Osteoblast (primary cell): ENCODE data around the gene FOXK1. TPM values are rescaled to one million over a fixed set of nuclear protein-coding genes. Genes with fewer than 3 reads are reported as not detected.
"Not testable (repeated sequence)": the region's sequence is repeated elsewhere in the genome, so short reads cannot be mapped to it uniquely, and the experiment has no call there.

Source experiments
- DNase-seq: peaks from one replicate; pipeline ENCODE4 v3.0.0; 2011; ENCODE audit warnings: low spot score, mixed read lengths; ENCODE audit not compliant: insufficient read length; ENCODE audit errors: missing footprints
- H2AFZ ChIP-seq: 2 replicates; pipeline ENCODE4 v1.6.0; 2011; ENCODE audit warnings: mild to moderate bottlenecking, low read length
- H3K27ac ChIP-seq: 2 replicates; pipeline ENCODE4 v1.5.1; 2011; ENCODE audit warnings: mild to moderate bottlenecking, low read depth, low read length, moderate library complexity
- H3K27me3 ChIP-seq: 2 replicates; pipeline ENCODE4 v1.6.0; 2012; ENCODE audit warnings: mild to moderate bottlenecking, control low read depth, inconsistent platforms, low read length, moderate library complexity; ENCODE audit not compliant: insufficient read depth
- H3K36me3 ChIP-seq: 2 replicates; pipeline ENCODE4 v1.5.1; 2011; ENCODE audit warnings: mild to moderate bottlenecking, low read length, control low read depth, moderate library complexity; ENCODE audit not compliant: insufficient read depth
- H3K4me1 ChIP-seq: 2 replicates; pipeline ENCODE4 v1.5.1; 2011; ENCODE audit warnings: mild to moderate bottlenecking, low read length, control low read depth, moderate library complexity; ENCODE audit not compliant: insufficient read depth
- H3K4me2 ChIP-seq: 2 replicates; pipeline ENCODE4 v1.6.0; 2011; ENCODE audit warnings: mild to moderate bottlenecking, low read length; ENCODE audit not compliant: insufficient read depth
- H3K4me3 ChIP-seq: fragments of 200-600 bp; sonication (generic); 3 replicates; pipeline ENCODE4 v1.5.1; 2012; ENCODE audit warnings: mild to moderate bottlenecking, low read length, inconsistent platforms; ENCODE audit not compliant: insufficient read depth
- H3K79me2 ChIP-seq: 2 replicates; pipeline ENCODE4 v1.6.0; 2012; ENCODE audit warnings: mild to moderate bottlenecking, low read length, control low read depth, inconsistent platforms; ENCODE audit not compliant: insufficient read depth
- H3K9me3 ChIP-seq: 2 replicates; pipeline ENCODE4 v1.5.1; 2011; ENCODE audit warnings: low read depth, low read length, control low read depth
- H4K20me1 ChIP-seq: 2 replicates; pipeline ENCODE4 v1.6.0; 2012; ENCODE audit warnings: mild to moderate bottlenecking, low read length, control low read depth; ENCODE audit not compliant: insufficient read depth
- total RNA-seq: library from RNA; depleted of rRNA; stranded (reverse); fragments of >200 nt; gene quantifications from 2 replicates; pipeline ENCODE4 v1.2.3, GENCODE V29; 2012
- TF ChIP-seq, protein P1 (sequence below): IDR thresholded peaks from 2 replicates; pipeline ENCODE4 v1.5.1; 2011; ENCODE audit warnings: mild to moderate bottlenecking, low read depth, low read length, moderate library complexity; ENCODE audit errors: extremely low read depth

Gene FOXK1
- total RNA-seq, 1 donor = 31.8 TPM

DNA sequence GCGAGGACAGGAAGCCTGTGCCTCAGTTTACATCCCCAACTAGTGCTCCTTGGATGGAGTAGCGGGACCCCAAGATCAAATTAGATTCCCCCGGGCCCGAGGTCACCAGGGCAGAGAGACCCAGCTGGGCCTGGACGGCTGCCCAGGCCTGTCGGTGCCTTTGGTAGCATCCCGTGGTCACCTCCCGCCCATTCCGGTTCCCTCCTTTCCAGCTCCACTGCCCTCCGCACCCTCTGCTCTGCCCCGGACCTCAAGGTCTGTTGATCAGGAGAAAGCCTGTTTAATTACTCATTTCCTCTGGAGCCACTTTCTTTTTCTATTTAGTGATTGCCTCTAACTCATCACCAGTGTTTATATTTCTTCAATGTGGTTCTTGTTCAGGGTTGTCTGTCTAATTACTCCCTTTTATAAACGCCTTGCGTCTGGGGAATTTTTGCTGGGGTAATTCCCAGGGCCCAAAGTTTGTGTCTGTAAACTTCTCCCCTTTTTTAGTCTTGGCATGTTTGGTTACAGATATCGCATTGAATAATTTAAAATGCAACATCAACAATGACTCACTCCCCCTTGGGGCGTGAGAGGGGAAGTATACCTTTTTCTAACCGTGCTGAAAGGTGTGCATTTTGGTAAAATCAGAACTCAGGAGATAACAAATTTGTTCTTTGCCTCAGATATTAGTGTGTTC lies 1.9 kb downstream of the FOXK1 start:
- H3K27me3 ChIP-seq = no peaks in the 10 kb centered on the region
- H3K27ac ChIP-seq = peak overlapping the region; percentile 86
- peaks cover 60% of the 10 kb centered on the region for H3K79me2 ChIP-seq
- peak; percentile 91 for DNase-seq
- H3K36me3 ChIP-seq = no peaks in the 10 kb centered on the region
- peaks cover 24% of the 10 kb centered on the region for H4K20me1 ChIP-seq
- peak overlapping the region; percentile 10 for H2AFZ ChIP-seq
- TF ChIP-seq, protein P1, sequence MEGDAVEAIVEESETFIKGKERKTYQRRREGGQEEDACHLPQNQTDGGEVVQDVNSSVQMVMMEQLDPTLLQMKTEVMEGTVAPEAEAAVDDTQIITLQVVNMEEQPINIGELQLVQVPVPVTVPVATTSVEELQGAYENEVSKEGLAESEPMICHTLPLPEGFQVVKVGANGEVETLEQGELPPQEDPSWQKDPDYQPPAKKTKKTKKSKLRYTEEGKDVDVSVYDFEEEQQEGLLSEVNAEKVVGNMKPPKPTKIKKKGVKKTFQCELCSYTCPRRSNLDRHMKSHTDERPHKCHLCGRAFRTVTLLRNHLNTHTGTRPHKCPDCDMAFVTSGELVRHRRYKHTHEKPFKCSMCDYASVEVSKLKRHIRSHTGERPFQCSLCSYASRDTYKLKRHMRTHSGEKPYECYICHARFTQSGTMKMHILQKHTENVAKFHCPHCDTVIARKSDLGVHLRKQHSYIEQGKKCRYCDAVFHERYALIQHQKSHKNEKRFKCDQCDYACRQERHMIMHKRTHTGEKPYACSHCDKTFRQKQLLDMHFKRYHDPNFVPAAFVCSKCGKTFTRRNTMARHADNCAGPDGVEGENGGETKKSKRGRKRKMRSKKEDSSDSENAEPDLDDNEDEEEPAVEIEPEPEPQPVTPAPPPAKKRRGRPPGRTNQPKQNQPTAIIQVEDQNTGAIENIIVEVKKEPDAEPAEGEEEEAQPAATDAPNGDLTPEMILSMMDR = no peak
- peaks cover 10% of the 10 kb centered on the region for H3K4me1 ChIP-seq
- H3K4me2 ChIP-seq = peak overlapping the region; percentile 95
- H3K9me3 ChIP-seq = no peaks in the 10 kb centered on the region
- peak overlapping the region; percentile 86 for H3K4me3 ChIP-seq

DNA sequence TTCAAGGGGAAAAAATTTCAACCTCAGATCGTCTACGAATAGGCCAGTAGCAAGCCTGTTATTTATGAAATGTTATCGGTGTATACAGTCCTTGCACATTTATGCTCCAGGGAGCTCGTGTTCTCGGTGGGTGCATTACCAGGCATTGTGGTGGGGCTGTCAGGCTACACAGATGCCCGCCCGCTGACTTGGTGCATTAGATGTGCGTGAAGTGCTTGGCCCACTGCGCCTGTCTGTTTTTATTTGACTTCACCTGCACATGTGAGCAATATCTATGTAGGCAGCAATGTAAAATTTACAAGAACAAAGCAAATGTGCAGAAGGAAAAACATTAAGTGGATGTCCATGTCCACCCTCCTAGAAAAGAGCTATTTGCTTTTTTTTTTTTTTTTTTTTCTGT lies 2.8 kb downstream of the FOXK1 start:
- peak overlapping the region; percentile 86 for H3K4me3 ChIP-seq
- H3K4me1 ChIP-seq = peaks cover 13% of the 10 kb centered on the region
- H3K27ac ChIP-seq = peak overlapping the region; percentile 86

DNA sequence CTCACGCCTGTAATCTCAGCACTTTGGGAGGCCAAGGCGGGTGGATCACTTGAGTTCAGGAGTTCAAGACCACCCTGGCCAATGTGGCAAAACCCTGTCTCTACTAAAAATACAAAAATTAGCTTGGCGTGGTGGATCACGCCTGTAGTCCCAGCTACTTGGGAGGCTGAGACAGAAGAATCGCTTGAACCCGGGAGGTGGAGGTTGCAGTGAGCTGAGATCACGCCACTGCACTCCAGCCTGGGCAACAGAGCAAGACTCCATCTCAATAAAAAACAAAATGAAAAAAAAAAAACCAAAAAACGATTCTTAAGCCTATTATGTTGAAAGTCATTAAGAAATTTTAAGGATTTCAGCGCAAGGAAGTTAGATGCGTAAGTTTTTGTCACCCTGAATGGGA lies 3.6 kb downstream of the FOXK1 start:
- H3K36me3 ChIP-seq, H3K27ac ChIP-seq, H3K27me3 ChIP-seq, DNase-seq, H2AFZ ChIP-seq, H3K4me2 ChIP-seq, H3K9me3 ChIP-seq, H3K4me3 ChIP-seq: not testable (repeated sequence)
- Histone ChIP-seq H3K4me1 (peaks cover 15% of the 10 kb centered on the region), H4K20me1 (peaks cover 40% of the 10 kb centered on the region), H3K79me2 (peaks cover 76% of the 10 kb centered on the region)

More for the DNA sequence above, 2.8 kb downstream of the FOXK1 start:
- TF ChIP-seq, protein P1 = no peak
- Histone ChIP-seq H3K79me2 (peaks cover 68% of the 10 kb centered on the region), H3K36me3 (no peaks in the 10 kb centered on the region), H3K27me3 (no peaks in the 10 kb centered on the region), H3K9me3 (no peaks in the 10 kb centered on the region), H4K20me1 (peaks cover 31% of the 10 kb centered on the region), H3K4me2 (peak overlapping the region; percentile 95), H2AFZ (no peak overlapping the region)
- DNase-seq = no peak

DNA sequence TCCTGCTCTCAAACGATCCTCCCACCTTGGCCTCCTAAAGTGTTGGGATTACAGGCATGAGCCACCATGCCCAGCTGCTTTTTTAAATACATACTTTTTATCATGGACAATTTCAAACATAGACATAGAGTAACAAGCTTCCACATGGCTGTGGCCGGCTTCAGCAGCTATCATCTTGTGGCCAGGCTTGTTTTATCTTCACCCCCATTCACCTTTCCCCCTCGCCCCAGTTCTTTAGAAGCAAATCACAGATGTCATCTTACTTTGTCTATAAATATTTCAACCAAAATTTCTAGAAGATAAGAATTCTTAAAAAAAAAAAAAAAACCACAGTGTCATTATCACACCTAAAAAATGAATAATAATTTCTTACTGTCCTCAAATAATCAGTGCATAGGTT lies 5.9 kb downstream of the FOXK1 start:
- H3K9me3 ChIP-seq = no peaks in the 10 kb centered on the region
- no peak overlapping the region for H3K4me2 ChIP-seq
- H3K4me1 ChIP-seq = peaks cover 15% of the 10 kb centered on the region
- TF ChIP-seq, protein P1 = no peak
- no peaks in the 10 kb centered on the region for H3K27me3 ChIP-seq
- peaks cover 94% of the 10 kb centered on the region for H3K79me2 ChIP-seq
- no peaks in the 10 kb centered on the region for H3K36me3 ChIP-seq
- DNase-seq = no peak
- H3K4me3 ChIP-seq = no peak overlapping the region
- H3K27ac ChIP-seq = no peak overlapping the region
- H4K20me1 ChIP-seq = peaks cover 49% of the 10 kb centered on the region
- no peak overlapping the region for H2AFZ ChIP-seq
